Hematopoietic multipotent progenitor cell treated with erythropoietin and hydrocortisone succinate and interleukin-3 and kit ligand, for 17 days (in vitro differentiated cells): ENCODE results near the gene DHRS4.
"Not testable (repeated sequence)": the region's sequence is repeated elsewhere in the genome, so short reads cannot be mapped to it uniquely, and the experiment has no call there.

Experiments
- DNase-seq: peaks from one replicate; pipeline ENCODE4 v3.0.0-alpha.2; 2015; ENCODE audit warnings: low spot score

The DHRS4 gene

DNA sequence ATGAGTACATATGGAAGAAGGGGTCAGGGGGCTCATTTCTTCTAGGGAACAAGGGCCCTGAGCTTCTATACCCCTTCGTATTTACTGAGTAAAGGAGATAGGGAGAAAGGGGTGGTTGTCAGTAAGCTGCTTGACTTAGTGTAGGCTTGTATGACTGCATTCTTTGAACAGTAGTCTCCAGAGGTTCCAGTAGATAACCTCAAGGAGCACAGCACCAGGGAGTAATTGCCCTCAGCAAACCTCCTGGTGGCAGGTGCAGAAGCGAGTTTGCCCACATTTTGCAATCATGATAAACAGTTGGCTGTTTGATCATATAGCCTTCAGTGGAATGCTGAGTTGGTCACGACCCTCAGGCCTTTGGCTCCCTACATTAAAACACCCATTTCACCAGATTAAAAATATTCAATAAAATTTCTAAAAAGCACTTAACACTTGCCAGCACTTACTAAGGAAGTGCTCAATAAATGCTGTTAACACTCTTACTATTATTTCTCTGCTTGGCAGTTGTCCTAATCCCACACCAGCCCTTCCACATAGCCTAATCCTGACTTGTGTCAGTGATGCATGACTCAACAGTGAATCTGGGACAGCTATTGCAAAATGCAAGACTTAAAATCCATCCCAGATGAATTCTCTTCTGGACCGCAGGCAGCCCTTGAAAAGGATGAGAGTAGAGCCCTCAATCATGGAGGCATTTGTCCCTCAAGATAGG lies 31.5 kb downstream of the DHRS4 start:
- no peak for DNase-seq

GRCh38 chr14:23988223-23988606 lies 34.6 kb downstream of the DHRS4 start:
- DNase-seq: not testable (repeated sequence)

DNA sequence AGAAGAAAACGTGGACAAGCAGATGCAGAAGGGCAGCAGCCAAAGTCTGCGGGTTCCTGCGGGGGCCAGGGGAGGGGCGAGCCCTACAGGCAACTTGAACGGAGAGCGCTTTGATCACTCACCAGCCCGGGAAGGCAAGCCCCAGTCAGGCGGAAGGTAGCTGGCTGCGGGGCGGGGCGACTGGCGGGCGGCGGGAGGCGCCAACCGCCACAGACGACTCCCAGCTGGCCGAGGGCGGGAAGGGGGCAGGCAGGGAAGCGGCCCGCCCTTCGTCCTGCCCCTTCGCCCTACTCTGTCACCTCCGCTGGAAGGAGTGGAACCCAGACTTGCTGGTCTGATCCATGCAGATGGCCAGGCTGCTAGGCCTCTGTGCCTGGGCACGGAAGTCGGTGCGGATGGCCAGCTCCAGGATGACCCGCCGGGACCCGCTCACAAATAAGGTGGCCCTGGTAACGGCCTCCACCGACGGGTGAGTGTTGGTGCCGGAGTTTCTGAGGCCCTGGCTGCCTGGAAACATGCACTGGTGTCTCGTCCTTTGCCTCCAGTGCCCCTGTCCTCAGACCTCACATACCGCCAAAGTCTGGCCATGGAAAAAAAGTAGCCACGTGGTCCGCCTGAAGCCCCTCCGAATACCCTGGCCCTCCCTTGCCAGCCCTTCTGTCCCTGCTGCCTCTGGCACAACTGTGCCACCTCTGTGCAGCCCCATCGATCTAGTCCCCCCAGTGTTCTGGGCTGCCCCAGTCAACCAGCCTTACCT lies 35.2 kb downstream of the DHRS4 start, which contains the start of gene DHRS4L2:
Gene DHRS4L2 (plus strand): TSS at position 323 of the 757 bp plus-strand sequence. CDS start 19 bp downstream, at position 342.
- DNase-seq: peak; percentile 33

- DNase-seq: not testable (repeated sequence)
Measured at GRCh38 chr14:23989734-23990445, 36.3 kb downstream of the DHRS4 start.

DNA sequence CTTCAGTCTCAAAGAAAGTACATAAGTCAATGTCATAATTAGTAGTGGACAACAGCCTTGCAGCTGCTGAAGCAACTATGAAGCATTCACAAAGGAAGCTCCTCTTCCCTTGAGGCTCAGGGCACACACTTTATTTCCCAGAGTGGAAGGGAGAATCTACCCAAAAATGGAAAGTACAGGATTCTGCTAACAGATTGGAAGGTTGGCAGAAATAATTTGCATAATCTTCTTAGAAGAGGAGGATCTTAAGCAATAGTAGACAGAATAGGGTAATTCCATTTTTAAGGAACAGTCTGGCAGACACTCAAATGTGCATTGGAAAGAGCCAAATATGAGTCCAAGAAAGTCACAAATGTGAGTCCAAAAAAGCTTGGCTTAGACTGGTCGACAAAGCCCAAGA lies 37.4 kb downstream of the DHRS4 start:
- not testable (repeated sequence) for DNase-seq

DNA sequence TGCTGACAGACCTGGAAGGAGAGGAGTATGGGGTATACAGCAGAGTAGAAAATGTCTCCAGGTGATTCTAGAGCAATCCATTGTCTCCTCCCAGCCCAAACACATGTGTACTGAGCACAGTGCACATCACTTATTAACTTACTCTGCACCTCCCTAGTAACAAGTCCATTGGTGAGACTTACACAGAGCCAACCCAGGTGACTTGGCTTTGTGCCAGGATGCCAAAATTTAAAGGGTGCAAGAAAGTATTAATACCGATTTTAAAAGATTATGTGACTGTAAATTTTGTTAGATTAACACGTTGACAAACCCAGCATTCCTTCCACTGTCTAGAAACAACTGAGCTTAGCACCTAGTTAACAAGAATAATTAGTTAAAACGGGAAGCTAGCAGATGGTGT lies 39.5 kb downstream of the DHRS4 start:
- DNase-seq: not testable (repeated sequence)

DNA sequence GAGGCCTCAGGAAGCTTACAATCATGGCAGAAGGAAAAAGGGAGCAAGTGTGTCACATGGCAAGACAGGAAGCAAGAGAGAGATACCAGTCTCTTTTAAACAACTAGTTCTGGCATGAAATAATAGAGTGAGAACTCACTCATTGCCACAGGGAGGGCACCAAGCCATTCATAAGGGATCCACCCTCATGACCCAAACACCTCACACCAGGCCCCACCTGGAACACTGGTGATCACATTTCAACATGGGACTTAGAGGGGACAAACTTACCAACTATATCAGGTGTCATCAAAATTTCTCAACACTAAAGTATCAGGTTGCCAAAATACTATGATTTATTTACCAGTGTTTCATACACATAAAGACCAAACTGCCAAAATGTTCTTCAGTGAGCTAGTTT lies 42.4 kb downstream of the DHRS4 start:
- DNase-seq: not testable (repeated sequence)

DNA sequence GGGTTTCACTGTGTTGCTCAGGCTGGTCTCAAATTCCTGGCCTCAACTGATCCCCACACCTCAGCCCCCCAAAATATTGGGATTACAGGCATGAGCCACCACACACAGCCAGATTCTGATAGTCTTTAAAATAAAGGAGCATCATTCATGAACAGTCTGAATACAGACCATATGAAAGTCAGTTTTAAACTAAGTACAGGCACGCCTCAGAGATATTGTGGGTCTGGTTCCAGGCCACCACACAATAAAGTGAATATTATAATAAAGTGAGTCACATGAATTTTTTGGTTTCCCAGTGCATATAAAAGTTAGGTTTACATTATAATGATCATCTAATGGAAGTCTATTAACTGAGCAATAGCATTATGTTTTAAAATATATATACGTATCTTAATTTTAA lies 43.3 kb downstream of the DHRS4 start:
- not testable (repeated sequence) for DNase-seq

DNA sequence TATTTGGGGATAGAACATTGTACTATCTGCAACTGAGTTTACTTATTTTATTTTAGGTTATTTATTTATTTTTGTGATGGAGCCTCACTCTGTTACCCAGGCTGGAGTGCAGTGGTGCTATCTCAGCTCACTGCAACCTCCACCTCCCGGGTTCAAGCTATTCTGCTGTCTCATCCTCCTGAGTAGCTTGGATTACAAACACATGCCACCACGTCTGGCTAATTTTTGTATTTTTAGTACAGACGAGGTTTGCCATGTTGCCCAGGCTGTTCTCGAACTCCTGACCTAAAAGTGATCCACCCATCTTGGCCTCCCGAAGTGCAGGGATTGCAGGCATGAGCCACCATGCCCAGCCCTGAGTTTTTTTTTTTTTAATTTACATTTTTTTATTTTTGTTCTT lies 46.1 kb downstream of the DHRS4 start:
- DNase-seq: not testable (repeated sequence)

DNA sequence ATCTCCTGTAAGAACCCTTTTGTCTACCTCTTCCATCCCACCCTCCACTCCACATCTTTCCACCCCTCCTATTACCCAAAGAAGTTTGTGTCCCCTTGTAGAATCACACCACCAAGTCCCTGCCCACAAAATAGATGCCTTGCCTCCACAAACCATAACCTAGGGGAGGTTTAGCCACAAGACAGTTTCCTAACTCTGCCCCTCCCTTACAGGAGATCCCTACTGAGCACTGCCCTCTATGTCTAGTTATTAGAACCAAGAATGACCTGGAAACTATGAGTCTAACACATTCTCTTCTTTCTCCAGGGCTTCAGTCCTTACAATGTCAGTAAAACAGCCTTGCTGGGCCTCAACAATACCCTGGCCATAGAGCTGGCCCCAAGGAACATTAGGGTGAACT lies 47.5 kb downstream of the DHRS4 start:
- not testable (repeated sequence) for DNase-seq

GRCh38 chr14:24001679-24002078 lies 48.1 kb downstream of the DHRS4 start:
- not testable (repeated sequence) for DNase-seq

DNA sequence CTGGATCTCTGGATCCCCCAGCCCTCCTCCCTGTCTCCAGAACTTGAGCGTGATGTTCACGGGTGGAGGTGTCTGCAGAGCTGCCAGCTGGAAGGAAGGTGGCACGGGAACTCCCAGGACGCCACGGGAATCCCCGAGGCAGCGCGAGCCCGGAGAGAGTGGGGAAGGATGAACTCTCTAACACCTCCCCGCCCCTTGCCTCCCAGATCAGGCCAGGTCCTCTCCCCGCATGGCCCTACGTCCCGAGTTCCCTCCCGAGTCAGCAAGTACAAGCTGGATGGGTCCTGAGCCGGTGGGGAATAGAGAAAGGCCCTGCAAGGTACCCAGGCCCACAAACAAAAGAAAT lies 52.9 kb downstream of the DHRS4 start:
- not testable (repeated sequence) for DNase-seq

DNA sequence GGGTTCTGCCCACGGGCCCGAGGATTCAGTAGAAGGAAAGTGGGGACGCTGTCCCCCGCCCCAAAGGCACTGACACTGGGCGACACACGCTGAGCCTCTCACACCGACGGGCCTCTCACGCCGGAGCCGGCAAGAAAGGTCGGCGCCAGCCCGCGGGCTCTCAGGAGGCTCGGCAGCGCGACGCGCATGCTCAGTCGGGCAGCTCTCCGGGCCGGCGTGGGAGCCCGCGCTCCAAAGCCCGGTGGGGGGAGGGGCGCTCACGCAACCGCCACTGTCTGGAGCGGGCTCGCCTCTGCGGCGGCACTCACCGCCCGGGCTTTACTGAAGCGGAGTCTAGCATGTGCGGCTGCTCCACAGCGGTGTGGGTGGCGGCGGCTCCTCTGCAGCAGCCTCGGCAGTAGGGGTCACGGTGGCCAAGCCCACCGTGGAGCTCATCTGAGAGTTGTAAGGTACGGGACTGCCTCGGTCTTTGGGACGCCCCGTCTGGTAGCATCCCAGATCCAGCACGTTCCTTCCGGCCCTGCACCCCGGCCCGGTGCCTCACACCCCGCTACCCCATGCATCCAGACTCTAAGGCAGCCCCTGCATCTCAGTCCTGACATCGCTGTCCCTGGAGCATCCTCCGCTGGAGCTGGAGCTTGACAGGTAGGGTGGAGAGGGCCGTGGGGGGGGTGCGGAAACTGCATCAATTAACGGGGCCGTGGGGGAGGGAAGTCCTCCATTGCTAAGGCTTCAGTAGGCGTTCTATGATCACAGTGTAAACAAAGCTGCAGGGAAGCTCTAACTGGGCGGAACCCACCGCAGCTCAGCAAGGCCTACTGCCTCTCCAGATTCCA lies 53.5 kb downstream of the DHRS4 start:
- DNase-seq: peak; percentile 38

GRCh38 chr14:24011051-24011450 lies 57.5 kb downstream of the DHRS4 start:
- DNase-seq: no peak

- DNase-seq: not testable (repeated sequence)
Measured at GRCh38 chr14:24012726-24013273, 59.2 kb downstream of the DHRS4 start.

DNA sequence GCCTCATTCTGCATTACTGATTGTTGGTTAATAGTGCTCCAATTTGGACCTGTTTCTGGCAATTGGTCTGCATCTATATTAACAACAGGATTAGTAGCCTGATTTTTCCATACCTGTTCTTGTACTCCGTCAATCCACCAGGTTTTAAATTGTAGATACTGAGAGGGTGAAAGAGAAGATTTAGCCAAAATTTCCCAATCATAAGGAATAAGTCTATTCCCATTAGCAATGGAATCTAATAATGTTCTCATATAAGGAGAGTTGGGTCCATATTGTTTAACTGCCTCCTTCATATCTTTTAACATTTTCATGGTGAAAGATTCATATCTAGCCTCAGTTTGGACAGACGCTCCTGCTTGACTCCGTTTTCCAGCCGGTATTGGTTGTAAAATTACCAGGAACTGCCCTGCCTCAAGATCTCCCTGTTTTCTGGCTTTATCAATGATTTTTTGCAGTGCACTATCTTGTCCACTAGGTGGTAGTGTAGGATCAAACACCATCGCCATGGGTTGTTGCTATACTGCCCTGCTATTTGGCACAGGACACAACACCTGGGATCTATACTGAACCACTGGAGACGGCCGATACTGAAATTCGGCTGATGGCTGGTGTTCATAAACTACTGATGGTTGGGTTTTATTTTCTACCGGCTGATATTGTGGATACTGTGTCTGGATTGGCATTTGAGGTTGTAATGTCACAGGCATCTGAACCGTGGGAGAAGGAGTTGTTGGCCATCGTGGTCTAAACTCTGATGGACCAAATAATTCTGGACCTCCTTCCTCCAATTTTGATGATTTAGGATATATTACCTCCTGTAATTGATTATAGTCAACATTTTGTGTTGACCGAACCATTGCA lies 60.3 kb downstream of the DHRS4 start:
- peak; percentile 87 for DNase-seq

- not testable (repeated sequence) for DNase-seq
Measured at GRCh38 chr14:24015745-24016144, 62.2 kb downstream of the DHRS4 start.
